ENCODE results near the gene MYRIP. TPM values are rescaled to one million over a fixed set of nuclear protein-coding genes. Genes with fewer than 3 reads are reported as not detected.

Gene MYRIP
- total RNA-seq, 1 experiment from 2014 or later = 1.6 TPM

- TF ChIP-seq ATF6 (CRISPR knock-in tag; IDR thresholded peaks at IDR 0.05) (no peak), ZNF232 (CRISPR knock-in tag; IDR thresholded peaks at IDR 0.05) (no peak), JAZF1 (CRISPR knock-in tag; IDR thresholded peaks at IDR 0.05) (no peak)
Measured at GRCh38 chr3:39788128-39788883, 21.1 kb upstream of the MYRIP start (continued).

GRCh38 chr3:39791603-39792002 is 17.8 kb upstream of the MYRIP start:
- ChIA-PET CTCF (no interaction called here), POLR2A (no interaction called here)
- H3K4me1 Mint-ChIP-seq = no peaks in the 10 kb centered on the region
- no peak for ATAC-seq
- H3K4me3 Mint-ChIP-seq = no peak overlapping the region
- H3K9me3 Mint-ChIP-seq = 0 out of 2 replicates have a peak, but pooled peaks cover 3% of the 10 kb centered on the region
- H3K27ac Mint-ChIP-seq = no peak overlapping the region
- DNase-seq (ENCODE audit: low spot score) = no peak
- TF ChIP-seq ZNF425 (CRISPR knock-in tag; conservative IDR thresholded peaks at IDR 0.05) (no peak), ZSCAN18 (CRISPR knock-in tag; IDR thresholded peaks at IDR 0.05) (no peak), ATF1 (CRISPR knock-in tag; IDR thresholded peaks at IDR 0.05) (no peak), ZBTB21 (CRISPR knock-in tag; IDR thresholded peaks at IDR 0.05; ENCODE audit: borderline replicate concordance) (no peak), ETV6 (CRISPR knock-in tag; IDR thresholded peaks at IDR 0.05) (no peak), ZNF396 (CRISPR knock-in tag; IDR thresholded peaks at IDR 0.05; ENCODE audit: borderline replicate concordance) (no peak), RORB (CRISPR knock-in tag; IDR thresholded peaks at IDR 0.05) (no peak), ZNF317 (CRISPR knock-in tag; IDR thresholded peaks at IDR 0.05; ENCODE audit: borderline replicate concordance, low read depth) (no peak), AFF4 (CRISPR knock-in tag; IDR thresholded peaks at IDR 0.05; ENCODE audit: borderline replicate concordance) (no peak), ZNF423 (CRISPR knock-in tag; IDR thresholded peaks at IDR 0.05) (no peak), ZNF219 (CRISPR knock-in tag; IDR thresholded peaks at IDR 0.05; ENCODE audit: borderline replicate concordance) (no peak), ZNF232 (CRISPR knock-in tag; IDR thresholded peaks at IDR 0.05) (no peak), STAT6 (CRISPR knock-in tag; conservative IDR thresholded peaks at IDR 0.05; ENCODE audit: low read depth) (no peak), GRHL2 (CRISPR knock-in tag; IDR thresholded peaks at IDR 0.05; ENCODE audit: insufficient replicate concordance, severe bottlenecking) (no peak), ZMAT4 (CRISPR knock-in tag; IDR thresholded peaks at IDR 0.05) (no peak), SOX15 (CRISPR knock-in tag; IDR thresholded peaks at IDR 0.05) (no peak), KAT7 (CRISPR knock-in tag; IDR thresholded peaks at IDR 0.05; ENCODE audit: borderline replicate concordance) (no peak), OVOL2 (CRISPR knock-in tag; IDR thresholded peaks at IDR 0.05; ENCODE audit: borderline replicate concordance) (no peak), GTF2I (CRISPR knock-in tag; conservative IDR thresholded peaks at IDR 0.05) (no peak)
- no peaks in the 10 kb centered on the region; the same call in 1 of the 2 replicates for H3K27me3 Mint-ChIP-seq (ENCODE audit: low read depth)
- no peaks in the 10 kb centered on the region for H3K36me3 Mint-ChIP-seq
